K562 (cell line): ENCODE results near the gene GADD45G.

Experiments used
- CHD2 ChIP-seq: IDR thresholded peaks from 2 replicates; pipeline ENCODE4 v1.6.1; 2011; ENCODE audit warnings: low read depth, low read length
- KLF13 ChIP-seq: fragments of 450-650 bp; IDR thresholded peaks from 2 replicates; pipeline ENCODE4 v1.6.1; 2016; ENCODE audit warnings: missing genetic modification characterization, low read depth, mild to moderate bottlenecking, missing compliant biosample characterization, moderate library complexity, borderline replicate concordance
- LEF1 ChIP-seq: fragments of 450-650 bp; IDR thresholded peaks from 2 replicates; pipeline ENCODE4 v1.6.1; 2016; ENCODE audit warnings: mild to moderate bottlenecking
- RBBP5 ChIP-seq: fragments of 200-600 bp; sonication (generic); IDR thresholded peaks from 2 replicates; pipeline ENCODE4 v1.6.1; 2012; ENCODE audit warnings: borderline replicate concordance, mild to moderate bottlenecking, low read length, control low read depth, inconsistent platforms; ENCODE audit not compliant: insufficient read depth, poor library complexity, severe bottlenecking
- RFX5 ChIP-seq: IDR thresholded peaks from 2 replicates; pipeline ENCODE4 v1.6.1; 2011; ENCODE audit warnings: low read depth, mild to moderate bottlenecking, improper control_type of control experiment, low read length
- SMC3 ChIP-seq: conservative IDR thresholded peaks from 2 replicates; pipeline ENCODE4 v1.6.1; 2011; ENCODE audit warnings: low read depth, low read length, improper control_type of control experiment; ENCODE audit not compliant: insufficient read depth
- SRF ChIP-seq, 2 experiments: fragments of 250-450, 450-650 bp in 1 of 2; sonication (Bioruptor Pico) in 1 of 2; sonication (generic) in 1 of 2; formaldehyde crosslinking; IDR thresholded peaks; 2 replicates each; pipeline versions ENCODE4 v1.5.0 to v1.5.1; 2020 to 2022; ENCODE audit warnings: mild to moderate bottlenecking in 1 of 2, missing genetic modification reagents in 1 of 2
- TOE1 ChIP-seq, 2 experiments: fragments of 450-650 bp in 1 of 2; sonication (generic) in 1 of 2; formaldehyde crosslinking in 1 of 2; IDR thresholded peaks; 2 replicates each; pipeline versions ENCODE4 v1.7.1 to v1.8.0; 2016 to 2022; ENCODE audit warnings: borderline replicate concordance in 2 of 2, mild to moderate bottlenecking in 2 of 2, antibody characterized with exemption in 1 of 2, inconsistent platforms in 1 of 2, low read depth in 1 of 2, missing genetic modification reagents in 1 of 2, moderate library complexity in 1 of 2
- ZNF133 ChIP-seq: fragments of 250-450 bp; sonication (Bioruptor Pico); IDR thresholded peaks from 2 replicates; pipeline ENCODE4 v1.4.0; 2020; ENCODE audit warnings: mild to moderate bottlenecking
- TF ChIP-seq, protein P1 (sequence below), 3 experiments: fragments of 200-800 bp in 1 of 3; sonication (Bioruptor generic) in 1 of 3; sonication (generic) in 1 of 3; formaldehyde crosslinking in 1 of 3; IDR thresholded peaks; 2 replicates each; pipeline versions ENCODE4 v1.6.1 to v1.8.0; 2016 to 2022; ENCODE audit warnings: mild to moderate bottlenecking in 2 of 3, missing compliant biosample characterization in 2 of 3, missing genetic modification characterization in 2 of 3, missing genetic modification reagents in 1 of 3
- TF ChIP-seq, protein P2 (sequence below): fragments of 450-650 bp; IDR thresholded peaks from 2 replicates; pipeline ENCODE4 v1.6.1; 2017; ENCODE audit warnings: antibody characterized with exemption, mild to moderate bottlenecking
- TF ChIP-seq, protein P3 (sequence below): fragments of 150-350 bp; IDR thresholded peaks from 2 replicates; pipeline ENCODE4 v1.6.1; 2014; ENCODE audit warnings: low read depth, mild to moderate bottlenecking, low read length, borderline replicate concordance

DNA sequence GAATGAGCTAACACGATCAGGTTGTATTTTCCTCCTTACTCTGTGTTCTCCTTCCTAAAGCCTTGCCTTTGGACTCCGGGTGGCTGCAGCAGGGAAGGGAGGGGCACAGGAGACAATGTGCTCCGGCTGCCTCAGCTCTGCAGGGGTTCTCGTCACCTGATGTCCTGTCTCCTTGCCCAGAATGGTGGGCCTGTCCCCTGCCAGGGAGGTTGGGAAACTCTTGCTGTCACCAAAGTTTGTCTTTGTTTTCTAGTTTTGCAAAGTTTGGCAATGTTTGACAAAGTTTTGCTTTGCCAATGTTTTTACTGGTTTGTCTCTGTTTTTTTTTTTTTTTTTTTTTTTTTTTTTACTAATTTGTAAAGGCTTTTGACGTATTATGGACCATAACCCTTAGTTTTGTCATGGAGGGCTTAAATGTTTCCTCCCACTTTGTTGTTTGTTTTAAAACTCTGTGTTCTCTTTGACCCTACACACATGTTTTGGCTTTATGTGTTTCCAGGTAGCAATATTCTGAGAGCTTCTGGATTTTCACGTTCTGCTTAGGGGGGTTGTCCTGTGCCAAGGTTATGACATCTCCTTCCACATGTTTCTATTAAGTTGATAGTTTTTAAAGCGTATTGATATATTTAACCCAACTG lies 49.3 kb downstream of the GADD45G start:
- TF ChIP-seq TOE1 (IDR thresholded peaks at IDR 0.05; ENCODE audit: borderline replicate concordance) (no peak), TOE1 (CRISPR knock-in tag; IDR thresholded peaks at IDR 0.05; ENCODE audit: borderline replicate concordance, low read depth) (no peak), KLF13 (tag) (no peak), LEF1 (no peak), SMC3 (no peak), RBBP5 (no peak), SRF (CRISPR knock-in tag; IDR thresholded peaks at IDR 0.05) (no peak), RFX5 (no peak), CHD2 (no peak), ZNF133 (no peak)
- TF ChIP-seq, protein P1, sequence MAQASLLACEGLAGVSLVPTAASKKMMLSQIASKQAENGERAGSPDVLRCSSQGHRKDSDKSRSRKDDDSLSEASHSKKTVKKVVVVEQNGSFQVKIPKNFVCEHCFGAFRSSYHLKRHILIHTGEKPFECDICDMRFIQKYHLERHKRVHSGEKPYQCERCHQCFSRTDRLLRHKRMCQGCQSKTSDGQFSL (CRISPR knock-in tag; IDR thresholded peaks at IDR 0.05) = no peak
- TF ChIP-seq, protein P1 (tag; IDR thresholded peaks at IDR 0.05) = no peak
- TF ChIP-seq, protein P2, sequence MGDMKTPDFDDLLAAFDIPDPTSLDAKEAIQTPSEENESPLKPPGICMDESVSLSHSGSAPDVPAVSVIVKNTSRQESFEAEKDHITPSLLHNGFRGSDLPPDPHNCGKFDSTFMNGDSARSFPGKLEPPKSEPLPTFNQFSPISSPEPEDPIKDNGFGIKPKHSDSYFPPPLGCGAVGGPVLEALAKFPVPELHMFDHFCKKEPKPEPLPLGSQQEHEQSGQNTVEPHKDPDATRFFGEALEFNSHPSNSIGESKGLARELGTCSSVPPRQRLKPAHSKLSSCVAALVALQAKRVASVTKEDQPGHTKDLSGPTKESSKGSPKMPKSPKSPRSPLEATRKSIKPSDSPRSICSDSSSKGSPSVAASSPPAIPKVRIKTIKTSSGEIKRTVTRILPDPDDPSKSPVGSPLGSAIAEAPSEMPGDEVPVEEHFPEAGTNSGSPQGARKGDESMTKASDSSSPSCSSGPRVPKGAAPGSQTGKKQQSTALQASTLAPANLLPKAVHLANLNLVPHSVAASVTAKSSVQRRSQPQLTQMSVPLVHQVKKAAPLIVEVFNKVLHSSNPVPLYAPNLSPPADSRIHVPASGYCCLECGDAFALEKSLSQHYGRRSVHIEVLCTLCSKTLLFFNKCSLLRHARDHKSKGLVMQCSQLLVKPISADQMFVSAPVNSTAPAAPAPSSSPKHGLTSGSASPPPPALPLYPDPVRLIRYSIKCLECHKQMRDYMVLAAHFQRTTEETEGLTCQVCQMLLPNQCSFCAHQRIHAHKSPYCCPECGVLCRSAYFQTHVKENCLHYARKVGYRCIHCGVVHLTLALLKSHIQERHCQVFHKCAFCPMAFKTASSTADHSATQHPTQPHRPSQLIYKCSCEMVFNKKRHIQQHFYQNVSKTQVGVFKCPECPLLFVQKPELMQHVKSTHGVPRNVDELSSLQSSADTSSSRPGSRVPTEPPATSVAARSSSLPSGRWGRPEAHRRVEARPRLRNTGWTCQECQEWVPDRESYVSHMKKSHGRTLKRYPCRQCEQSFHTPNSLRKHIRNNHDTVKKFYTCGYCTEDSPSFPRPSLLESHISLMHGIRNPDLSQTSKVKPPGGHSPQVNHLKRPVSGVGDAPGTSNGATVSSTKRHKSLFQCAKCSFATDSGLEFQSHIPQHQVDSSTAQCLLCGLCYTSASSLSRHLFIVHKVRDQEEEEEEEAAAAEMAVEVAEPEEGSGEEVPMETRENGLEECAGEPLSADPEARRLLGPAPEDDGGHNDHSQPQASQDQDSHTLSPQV = no peak
- TF ChIP-seq, protein P3, sequence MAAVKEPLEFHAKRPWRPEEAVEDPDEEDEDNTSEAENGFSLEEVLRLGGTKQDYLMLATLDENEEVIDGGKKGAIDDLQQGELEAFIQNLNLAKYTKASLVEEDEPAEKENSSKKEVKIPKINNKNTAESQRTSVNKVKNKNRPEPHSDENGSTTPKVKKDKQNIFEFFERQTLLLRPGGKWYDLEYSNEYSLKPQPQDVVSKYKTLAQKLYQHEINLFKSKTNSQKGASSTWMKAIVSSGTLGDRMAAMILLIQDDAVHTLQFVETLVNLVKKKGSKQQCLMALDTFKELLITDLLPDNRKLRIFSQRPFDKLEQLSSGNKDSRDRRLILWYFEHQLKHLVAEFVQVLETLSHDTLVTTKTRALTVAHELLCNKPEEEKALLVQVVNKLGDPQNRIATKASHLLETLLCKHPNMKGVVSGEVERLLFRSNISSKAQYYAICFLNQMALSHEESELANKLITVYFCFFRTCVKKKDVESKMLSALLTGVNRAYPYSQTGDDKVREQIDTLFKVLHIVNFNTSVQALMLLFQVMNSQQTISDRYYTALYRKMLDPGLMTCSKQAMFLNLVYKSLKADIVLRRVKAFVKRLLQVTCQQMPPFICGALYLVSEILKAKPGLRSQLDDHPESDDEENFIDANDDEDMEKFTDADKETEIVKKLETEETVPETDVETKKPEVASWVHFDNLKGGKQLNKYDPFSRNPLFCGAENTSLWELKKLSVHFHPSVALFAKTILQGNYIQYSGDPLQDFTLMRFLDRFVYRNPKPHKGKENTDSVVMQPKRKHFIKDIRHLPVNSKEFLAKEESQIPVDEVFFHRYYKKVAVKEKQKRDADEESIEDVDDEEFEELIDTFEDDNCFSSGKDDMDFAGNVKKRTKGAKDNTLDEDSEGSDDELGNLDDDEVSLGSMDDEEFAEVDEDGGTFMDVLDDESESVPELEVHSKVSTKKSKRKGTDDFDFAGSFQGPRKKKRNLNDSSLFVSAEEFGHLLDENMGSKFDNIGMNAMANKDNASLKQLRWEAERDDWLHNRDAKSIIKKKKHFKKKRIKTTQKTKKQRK = no peak
